Islet of Langerhans (tissue), 1 donor: ENCODE data around the gene HYLS1.

ENCODE experiments used
- FAIRE-seq: peaks from one replicate; lab custom pipeline; 2011; peaks lifted over from hg19 to GRCh38; lab: Jason Lieb, UNC

The HYLS1 gene

DNA sequence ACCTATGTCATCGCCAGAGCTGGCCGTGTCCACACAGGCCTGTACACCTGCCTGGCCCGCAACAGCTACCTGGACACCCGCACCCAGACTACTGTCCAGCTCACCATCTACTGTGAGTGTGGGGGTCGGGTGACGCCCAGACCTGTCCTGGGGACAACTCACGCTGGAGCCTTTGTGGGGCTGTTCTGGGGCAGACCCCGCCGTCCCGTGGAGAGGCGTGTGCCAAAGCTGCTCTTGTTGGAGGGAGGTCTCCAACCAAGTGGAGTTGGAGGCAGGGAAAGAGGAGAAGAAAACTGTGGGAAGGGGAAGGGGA is 62.7 kb downstream of the HYLS1 start:
- no peak for FAIRE-seq
